Measurements from ENCODE around the gene DCUN1D3. TPM values are rescaled to one million over a fixed set of nuclear protein-coding genes. Genes with fewer than 3 reads are reported as not detected.
"Not testable (repeated sequence)": the region's sequence is repeated elsewhere in the genome, so short reads cannot be mapped to it uniquely, and the experiment has no call there.

Gene DCUN1D3
- total RNA-seq, 1 experiment from 2014 or later, result 14.6 TPM

- no peak for DNase-seq
- H2AFZ ChIP-seq, result no peak overlapping the region
- no peak overlapping the region for H3K4me2 ChIP-seq
- H3K9me2 ChIP-seq (ENCODE audit: insufficient read depth), result no peaks in the 10 kb centered on the region
- H3K27ac ChIP-seq, result no peak overlapping the region
- H3K27me3 ChIP-seq (ENCODE audit: insufficient read depth, low read depth), result no peaks in the 10 kb centered on the region
- no peaks in the 10 kb centered on the region for H3K9me3 ChIP-seq (ENCODE audit: insufficient read depth, low read depth)
- H3F3A ChIP-seq (ENCODE audit: insufficient read depth, low read depth), result peaks cover 15% of the 10 kb centered on the region; the same call in 1 of the 2 replicates
- intact Hi-C loops (cut with micrococcal nuclease; ENCODE audit: unreplicated experiment), result no loop called here
- peaks cover 6% of the 10 kb centered on the region; the same call in 1 of the 2 replicates for H4K20me1 ChIP-seq (ENCODE audit: insufficient read depth)
- H3K36me3 ChIP-seq (ENCODE audit: low read depth), result peaks cover 8% of the 10 kb centered on the region; the same call in 1 of the 2 replicates
- H3K4me3 ChIP-seq, result no peak overlapping the region
- ChIA-PET POLR2A (ENCODE audit: unreplicated experiment) (no interaction called here), CTCF (no interaction called here)
- TF ChIP-seq CTCF (conservative IDR thresholded peaks at IDR 0.05) (no peak), EZH2 (IDR thresholded peaks at IDR 0.05; ENCODE audit: low read depth) (no peak)
- peaks cover 42% of the 10 kb centered on the region for H3K79me2 ChIP-seq (ENCODE audit: low read depth)
- peaks cover 22% of the 10 kb centered on the region for H3K4me1 ChIP-seq (replicated peaks; ENCODE audit: insufficient read depth)
- no TSS peak for BruUV-seq (replicated peaks)
Measured at GRCh38 chr16:20862162-20862960, 37.8 kb downstream of the DCUN1D3 start.

- H3K9me3 ChIP-seq (ENCODE audit: insufficient read depth, low read depth); DNase-seq; H3K9me2 ChIP-seq (ENCODE audit: insufficient read depth); H3F3A ChIP-seq (ENCODE audit: insufficient read depth, low read depth); H3K4me2 ChIP-seq; H3K4me1 ChIP-seq (replicated peaks; ENCODE audit: insufficient read depth); H3K27ac ChIP-seq; CTCF ChIA-PET; POLR2A ChIA-PET (ENCODE audit: unreplicated experiment); BruUV-seq (replicated peaks); H2AFZ ChIP-seq; H3K4me3 ChIP-seq; H3K27me3 ChIP-seq (ENCODE audit: insufficient read depth, low read depth); intact Hi-C loops (cut with micrococcal nuclease; ENCODE audit: unreplicated experiment); H4K20me1 ChIP-seq (ENCODE audit: insufficient read depth): not testable (repeated sequence)
- H3K36me3 ChIP-seq (ENCODE audit: low read depth), result peaks cover 13% of the 10 kb centered on the region; the same call in 1 of the 2 replicates
- peaks cover 34% of the 10 kb centered on the region for H3K79me2 ChIP-seq (ENCODE audit: low read depth)
Measured at GRCh38 chr16:20860995-20861394, 39.2 kb downstream of the DCUN1D3 start.

- Histone ChIP-seq H3K9me3 (ENCODE audit: insufficient read depth, low read depth) (no peaks in the 10 kb centered on the region), H3K4me3 (no peak overlapping the region), H2AFZ (no peak overlapping the region), H4K20me1 (ENCODE audit: insufficient read depth) (peaks cover 6% of the 10 kb centered on the region; the same call in 1 of the 2 replicates), H3K27ac (no peak overlapping the region), H3K36me3 (ENCODE audit: low read depth) (peaks cover 13% of the 10 kb centered on the region; the same call in 1 of the 2 replicates), H3K4me1 (replicated peaks; ENCODE audit: insufficient read depth) (peaks cover 2% of the 10 kb centered on the region), H3F3A (ENCODE audit: insufficient read depth, low read depth) (peaks cover 1% of the 10 kb centered on the region; the same call in 1 of the 2 replicates), H3K9me2 (ENCODE audit: insufficient read depth) (no peaks in the 10 kb centered on the region), H3K27me3 (ENCODE audit: insufficient read depth, low read depth) (no peaks in the 10 kb centered on the region), H3K4me2 (no peak overlapping the region), H3K79me2 (ENCODE audit: low read depth) (peaks cover 28% of the 10 kb centered on the region)
- ChIA-PET CTCF (no interaction called here), POLR2A (ENCODE audit: unreplicated experiment) (no interaction called here)
- BruUV-seq (replicated peaks), result no TSS peak
- no peak for TF ChIP-seq CTCF (conservative IDR thresholded peaks at IDR 0.05)
- TF ChIP-seq EZH2 (IDR thresholded peaks at IDR 0.05; ENCODE audit: low read depth), result no peak
- no peak for DNase-seq
- intact Hi-C loops (cut with micrococcal nuclease; ENCODE audit: unreplicated experiment), result no loop called here
Measured at GRCh38 chr16:20860361-20860760, 39.8 kb downstream of the DCUN1D3 start.
